Endothelial cell of umbilical vein (primary cell): Measurements from ENCODE around the gene EPAS1.

Source experiments
- CTCF ChIP-seq, 2 donors: IDR thresholded peaks; 1 replicate in 1 of 2; 2 replicates in 1 of 2; pipeline ENCODE4 v1.5.1; 2011; ENCODE audit warnings: low read length in 2 of 2, mild to moderate bottlenecking in 2 of 2, moderate library complexity in 2 of 2, control low read depth in 1 of 2, inconsistent platforms in 1 of 2, low read depth in 1 of 2; ENCODE audit not compliant: insufficient read depth in 1 of 2; ENCODE audit errors: extremely low read depth in 1 of 2
- EZH2 ChIP-seq: IDR thresholded peaks from 2 replicates; pipeline ENCODE4 v1.6.1; 2012; ENCODE audit warnings: borderline replicate concordance, low read depth, mild to moderate bottlenecking, moderate library complexity, low read length, inconsistent platforms; ENCODE audit not compliant: severe bottlenecking
- GATA2 ChIP-seq: IDR thresholded peaks from 2 replicates; pipeline ENCODE4 v1.7.0; 2011; ENCODE audit warnings: low read depth, mild to moderate bottlenecking, moderate library complexity, mixed read lengths, low read length; ENCODE audit not compliant: insufficient read length, insufficient read depth
- JUN ChIP-seq: IDR thresholded peaks from 2 replicates; pipeline ENCODE4 v1.6.1; 2011; ENCODE audit warnings: borderline replicate concordance, low read depth; ENCODE audit not compliant: insufficient read length, insufficient read depth
- MAX ChIP-seq: IDR thresholded peaks from 2 replicates; pipeline ENCODE4 v1.6.1; 2011; ENCODE audit not compliant: insufficient read depth, insufficient read length
- MYC ChIP-seq: IDR thresholded peaks from one replicate; pipeline ENCODE4 v1.6.1; 2011; ENCODE audit warnings: mild to moderate bottlenecking, low read depth, low read length
- POLR2A ChIP-seq: IDR thresholded peaks from 2 replicates; pipeline ENCODE4 v1.6.1; 2012; ENCODE audit warnings: low read depth, mild to moderate bottlenecking, control low read depth, low read length
- POLR2AphosphoS5 ChIP-seq: IDR thresholded peaks from 2 replicates; pipeline ENCODE4 v1.6.1; 2012; ENCODE audit warnings: low read depth, mild to moderate bottlenecking, control low read depth, low read length, moderate library complexity; ENCODE audit not compliant: insufficient read depth

- TF ChIP-seq POLR2AphosphoS5 (no peak), POLR2A (no peak), EZH2 (no peak), CTCF (IDR thresholded peaks at IDR 0.05; ENCODE audit: extremely low read depth in 1 of 2, insufficient read depth in 1 of 2, low read depth in 1 of 2, low read length in 2 of 2) (no peak), MYC (no peak), GATA2 (no peak), JUN (no peak), MAX (no peak)
Observed at GRCh38 chr2:46284796-46285195, 12.4 kb upstream of the EPAS1 start.
